ENCODE data around the gene WNT5B. TPM values are rescaled to one million over a fixed set of nuclear protein-coding genes. Genes with fewer than 3 reads are reported as not detected.

Gene WNT5B
- total and polyA plus RNA-seq, 2 of the 4 experiments (the other 2 are of a cell fraction), result 83.7 to 102 TPM

DNA sequence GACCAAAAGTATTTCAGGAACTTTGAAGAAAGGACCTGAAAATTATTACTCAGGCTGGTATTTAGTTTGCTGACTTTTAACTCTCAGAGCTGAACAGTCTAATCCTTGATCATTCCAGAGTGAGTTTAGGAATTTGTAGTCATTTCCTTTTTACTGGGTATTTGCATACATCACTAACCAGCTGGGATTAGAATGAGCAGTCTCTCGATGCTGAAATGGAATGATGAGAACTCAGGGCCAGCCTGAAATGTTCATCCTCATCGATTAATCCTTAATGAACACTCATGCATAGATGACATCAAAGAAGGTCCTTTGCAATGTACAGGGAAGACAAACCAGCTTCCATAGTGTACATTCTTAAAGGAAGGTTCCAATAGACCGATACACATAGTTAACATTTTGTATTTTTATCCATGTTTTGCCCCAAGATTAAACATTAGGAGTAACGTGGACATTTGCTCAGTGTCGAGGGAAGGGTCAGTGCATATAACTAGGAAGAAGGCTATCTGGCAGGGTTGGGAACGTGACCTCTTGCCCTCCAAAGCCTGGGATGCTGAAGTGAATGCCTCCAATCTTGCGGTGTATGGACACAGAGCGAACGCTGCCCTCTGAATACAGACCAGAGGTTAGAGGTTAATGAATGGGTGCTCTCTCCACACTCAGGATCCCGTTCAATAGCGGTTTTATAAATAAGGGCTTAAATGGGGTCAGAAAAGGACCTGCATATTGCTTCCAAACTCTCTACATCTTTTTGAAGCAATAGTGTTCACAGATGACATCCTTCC is 49.2 kb upstream of the WNT5B start:
- Histone ChIP-seq H3K79me1 (ENCODE audit: low read depth in 1 of 2, low read length in 2 of 2) (peaks cover 12 to 75% of the 10 kb centered on the region in 2 experiments), H3K9me3 (ENCODE audit: control insufficient read depth, insufficient read depth, low read length) (no peaks in the 10 kb centered on the region), H4K8ac (ENCODE audit: low read depth in 2 of 2, low read length in 2 of 2) (peak overlapping the region in 1 of 2 experiments; percentile 73; a peak in 2 of 4 replicates), H3K4ac (ENCODE audit: low read depth, low read length) (peak overlapping the region; percentile 84), H2BK5ac (ENCODE audit: low read depth, low read length, poor library complexity, severe bottlenecking) (peak overlapping the region; percentile 62), H4K20me1 (ENCODE audit: insufficient read depth, low read length) (peaks cover 21% of the 10 kb centered on the region; the same call in 1 of the 2 replicates), H2AFZ (replicated peaks; ENCODE audit: low read length, poor library complexity) (no peak overlapping the region), H3K14ac (replicated peaks; ENCODE audit: low read depth, low read length) (peak overlapping the region; percentile 36), H3K18ac (ENCODE audit: low read depth, low read length) (peak overlapping the region; percentile 42; the same call in 1 of the 2 replicates), H3K56ac (ENCODE audit: extremely low read depth, insufficient read depth, low read length) (no peak overlapping the region), H3K36me3 (ENCODE audit: control insufficient read depth, insufficient read depth, low read length) (peaks cover 2% of the 10 kb centered on the region; the same call in 1 of the 2 replicates), H3K9me1 (ENCODE audit: insufficient read depth, low read length) (peaks cover 24% of the 10 kb centered on the region), H3K23ac (ENCODE audit: low read depth, low read length) (no peak overlapping the region), H2BK120ac (ENCODE audit: low read depth, low read length) (peak overlapping the region; percentile 68), H2AK5ac (ENCODE audit: low read depth, low read length) (peak overlapping the region; percentile 94), H3K9ac (ENCODE audit: low read depth, low read length) (no peak overlapping the region), H4K5ac (ENCODE audit: low read depth, low read length) (peak overlapping the region; percentile 33; the same call in 1 of the 2 replicates), H3K27ac (ENCODE audit: insufficient read depth, low read length) (peak overlapping the region; percentile 43; the same call in 1 of the 2 replicates), H3K4me2 (ENCODE audit: low read depth, low read length) (no peak overlapping the region; the same call in 1 of the 2 replicates), H3K4me3 (ENCODE audit: insufficient read depth, low read depth, low read length) (no peak overlapping the region), H2BK15ac (ENCODE audit: low read depth, low read length) (peak overlapping the region; percentile 53; the same call in 1 of the 3 replicates), H2BK20ac (ENCODE audit: low read depth, low read length) (peak overlapping the region; percentile 68), H4K91ac (ENCODE audit: insufficient read depth, low read depth, low read length) (peak overlapping the region; percentile 47), H3K4me1 (ENCODE audit: control insufficient read depth, insufficient read depth, low read length) (peaks cover 28% of the 10 kb centered on the region), H3K27me3 (ENCODE audit: control insufficient read depth, insufficient read depth, low read length) (no peaks in the 10 kb centered on the region), H2AK9ac (replicated peaks; ENCODE audit: low read depth, low read length, poor library complexity) (no peak overlapping the region)
- in situ Hi-C loops (cut with MboI; ENCODE audit: low sequenced_read_pairs), result loop anchor here (10.0 to 25.0 kb wide), 2 partner anchors 668 to 1005 kb away; no protein-coding TSS in a partner anchor
- ATAC-seq (ENCODE audit: low read depth) (peak; percentile 51), DNase-seq (peak; percentile 78)
- CTCF ChIA-PET, result interaction anchor here (0.6 to 0.7 kb wide), 3 partner anchors 141 to 566 kb away, joined by 3 to 4 read pairs (median 4); no protein-coding TSS in a partner anchor
- POLR2A ChIA-PET (ENCODE audit: unreplicated experiment), result interaction anchor here (0.7 kb wide), 1 partner anchor 52 kb away, joined by 3 read pairs; no protein-coding TSS in a partner anchor
- no TSS peak for BruUV-seq (replicated peaks)
- WGBS, 2 experiments (ENCODE audit: extremely low coverage in 2 of 2, insufficient read length in 1 of 2), result 92% methylated on average over 6 of the region's 11 CpGs; no CpG with 5 or more reads in 1 of the 2 experiments
- intact Hi-C loops (cut with micrococcal nuclease), result loop anchor here (5.0 to 10.0 kb wide), 4 partner anchors 48 to 828 kb away; partner anchors contain the start of genes ERC1 and WNK1
- dilution Hi-C loops (cut with HindIII; ENCODE audit: low sequenced_read_pairs, unreplicated experiment), result no loop called here
- no peak for TF ChIP-seq RFX5 (IDR thresholded peaks at IDR 0.05; ENCODE audit: low read depth, low read length)
- no peak for TF ChIP-seq CTCF (conservative IDR thresholded peaks at IDR 0.05; ENCODE audit: low read depth, low read length)
- no peak for TF ChIP-seq RCOR1 (IDR thresholded peaks at IDR 0.05; ENCODE audit: insufficient replicate concordance, low read length)
- no peak for TF ChIP-seq MAZ (IDR thresholded peaks at IDR 0.05; ENCODE audit: borderline replicate concordance, low read depth, low read length)
- no peak for TF ChIP-seq BHLHE40 (IDR thresholded peaks at IDR 0.05; ENCODE audit: low read depth, low read length)
- TF ChIP-seq, protein P1, sequence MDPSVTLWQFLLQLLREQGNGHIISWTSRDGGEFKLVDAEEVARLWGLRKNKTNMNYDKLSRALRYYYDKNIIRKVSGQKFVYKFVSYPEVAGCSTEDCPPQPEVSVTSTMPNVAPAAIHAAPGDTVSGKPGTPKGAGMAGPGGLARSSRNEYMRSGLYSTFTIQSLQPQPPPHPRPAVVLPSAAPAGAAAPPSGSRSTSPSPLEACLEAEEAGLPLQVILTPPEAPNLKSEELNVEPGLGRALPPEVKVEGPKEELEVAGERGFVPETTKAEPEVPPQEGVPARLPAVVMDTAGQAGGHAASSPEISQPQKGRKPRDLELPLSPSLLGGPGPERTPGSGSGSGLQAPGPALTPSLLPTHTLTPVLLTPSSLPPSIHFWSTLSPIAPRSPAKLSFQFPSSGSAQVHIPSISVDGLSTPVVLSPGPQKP (IDR thresholded peaks at IDR 0.05; ENCODE audit: borderline replicate concordance, low read depth, low read length), result no peak
- no peak for TF ChIP-seq FOS (IDR thresholded peaks at IDR 0.05; ENCODE audit: low read depth, low read length)
- no peak for TF ChIP-seq CEBPB (IDR thresholded peaks at IDR 0.05; ENCODE audit: low read depth, low read length)
- no peak for TF ChIP-seq MXI1 (IDR thresholded peaks at IDR 0.05; ENCODE audit: borderline replicate concordance, low read depth, low read length)
- no peak for TF ChIP-seq SMC3 (IDR thresholded peaks at IDR 0.05; ENCODE audit: low read depth, low read length)
- TF ChIP-seq POLR2A (IDR thresholded peaks at IDR 0.05; ENCODE audit: low read depth, low read length), result no peak
- no peak for TF ChIP-seq RAD21 (IDR thresholded peaks at IDR 0.05; ENCODE audit: low read length)
- no peak for TF ChIP-seq MAFK (IDR thresholded peaks at IDR 0.05; ENCODE audit: low read depth, low read length)
- TF ChIP-seq NFE2L2 (IDR thresholded peaks at IDR 0.05; ENCODE audit: low read depth, low read length), result no peak
- TF ChIP-seq CHD1 (IDR thresholded peaks at IDR 0.05; ENCODE audit: low read depth, low read length), result no peak
